Measurements from ENCODE around the gene EFNA1.

The EFNA1 gene

GRCh38 chr1:155139895-155140629 is 12.4 kb downstream of the EFNA1 start, which contains the start of gene DPM3 (continued):
- TF ChIP-seq, protein P1, sequence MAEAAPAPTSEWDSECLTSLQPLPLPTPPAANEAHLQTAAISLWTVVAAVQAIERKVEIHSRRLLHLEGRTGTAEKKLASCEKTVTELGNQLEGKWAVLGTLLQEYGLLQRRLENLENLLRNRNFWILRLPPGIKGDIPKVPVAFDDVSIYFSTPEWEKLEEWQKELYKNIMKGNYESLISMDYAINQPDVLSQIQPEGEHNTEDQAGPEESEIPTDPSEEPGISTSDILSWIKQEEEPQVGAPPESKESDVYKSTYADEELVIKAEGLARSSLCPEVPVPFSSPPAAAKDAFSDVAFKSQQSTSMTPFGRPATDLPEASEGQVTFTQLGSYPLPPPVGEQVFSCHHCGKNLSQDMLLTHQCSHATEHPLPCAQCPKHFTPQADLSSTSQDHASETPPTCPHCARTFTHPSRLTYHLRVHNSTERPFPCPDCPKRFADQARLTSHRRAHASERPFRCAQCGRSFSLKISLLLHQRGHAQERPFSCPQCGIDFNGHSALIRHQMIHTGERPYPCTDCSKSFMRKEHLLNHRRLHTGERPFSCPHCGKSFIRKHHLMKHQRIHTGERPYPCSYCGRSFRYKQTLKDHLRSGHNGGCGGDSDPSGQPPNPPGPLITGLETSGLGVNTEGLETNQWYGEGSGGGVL (tag by site-specific recombination; IDR thresholded peaks at IDR 0.05): peak; percentile 86
- TF ChIP-seq ZNF580 (tag by site-specific recombination; IDR thresholded peaks at IDR 0.05) (peak; percentile 98), ZNF670 (tag by site-specific recombination; IDR thresholded peaks at IDR 0.05; ENCODE audit: low read depth) (no peak), ZNF391 (tag by site-specific recombination; IDR thresholded peaks at IDR 0.05; ENCODE audit: borderline replicate concordance, low read depth) (peak; percentile 70; the same call in 1 of the 2 replicates), ZBTB8A (tag by site-specific recombination; IDR thresholded peaks at IDR 0.05) (0 out of 2 replicates have a peak, but pooled peaks have one; percentile 93), SP3 (tag by site-specific recombination; IDR thresholded peaks at IDR 0.05) (peak; percentile 76), HOXA7 (CRISPR knock-in tag; IDR thresholded peaks at IDR 0.05; ENCODE audit: borderline replicate concordance) (no peak), ZNF24 (tag by site-specific recombination; IDR thresholded peaks at IDR 0.05) (peak; percentile 84; the same call in 1 of the 2 replicates), BCL11A (tag by site-specific recombination; IDR thresholded peaks at IDR 0.05; ENCODE audit: low read depth) (no peak), ZSCAN30 (tag by site-specific recombination; IDR thresholded peaks at IDR 0.05) (peak; percentile 53; the same call in 1 of the 2 replicates), ZNF138 (tag by site-specific recombination; IDR thresholded peaks at IDR 0.05; ENCODE audit: borderline replicate concordance) (no peak), BCL11B (tag by site-specific recombination; IDR thresholded peaks at IDR 0.05; ENCODE audit: low read depth) (0 out of 2 replicates have a peak, but pooled peaks have one; percentile 49), ZSCAN5A (tag by site-specific recombination; IDR thresholded peaks at IDR 0.05) (no peak), WT1 (tag by site-specific recombination; IDR thresholded peaks at IDR 0.05) (peak; percentile 60), ZNF561 (tag by site-specific recombination; IDR thresholded peaks at IDR 0.05; ENCODE audit: borderline replicate concordance) (no peak; the same call in 1 of the 2 replicates), ZNF548 (tag by site-specific recombination; IDR thresholded peaks at IDR 0.05) (no peak), ZBTB17 (tag by site-specific recombination; IDR thresholded peaks at IDR 0.05) (peak; percentile 96), ZNF837 (tag by site-specific recombination; IDR thresholded peaks at IDR 0.05) (no peak), ZNF449 (tag by site-specific recombination; IDR thresholded peaks at IDR 0.05) (no peak), GLIS1 (tag by site-specific recombination; IDR thresholded peaks at IDR 0.05) (peak; percentile 74)
- TF ChIP-seq, protein P2, sequence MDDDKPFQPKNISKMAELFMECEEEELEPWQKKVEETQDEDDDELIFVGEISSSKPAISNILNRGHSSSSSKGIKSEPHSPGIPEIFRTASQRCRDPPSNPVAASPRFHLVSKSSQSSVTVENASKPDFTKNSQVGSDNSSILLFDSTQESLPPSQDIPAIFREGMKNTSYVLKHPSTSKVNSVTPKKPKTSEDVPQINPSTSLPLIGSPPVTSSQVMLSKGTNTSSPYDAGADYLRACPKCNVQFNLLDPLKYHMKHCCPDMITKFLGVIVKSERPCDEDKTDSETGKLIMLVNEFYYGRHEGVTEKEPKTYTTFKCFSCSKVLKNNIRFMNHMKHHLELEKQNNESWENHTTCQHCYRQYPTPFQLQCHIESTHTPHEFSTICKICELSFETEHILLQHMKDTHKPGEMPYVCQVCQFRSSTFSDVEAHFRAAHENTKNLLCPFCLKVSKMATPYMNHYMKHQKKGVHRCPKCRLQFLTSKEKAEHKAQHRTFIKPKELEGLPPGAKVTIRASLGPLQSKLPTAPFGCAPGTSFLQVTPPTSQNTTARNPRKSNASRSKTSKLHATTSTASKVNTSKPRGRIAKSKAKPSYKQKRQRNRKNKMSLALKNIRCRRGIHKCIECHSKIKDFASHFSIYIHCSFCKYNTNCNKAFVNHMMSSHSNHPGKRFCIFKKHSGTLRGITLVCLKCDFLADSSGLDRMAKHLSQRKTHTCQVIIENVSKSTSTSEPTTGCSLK (tag by site-specific recombination; IDR thresholded peaks at IDR 0.05): no peak
- TF ChIP-seq, protein P3, sequence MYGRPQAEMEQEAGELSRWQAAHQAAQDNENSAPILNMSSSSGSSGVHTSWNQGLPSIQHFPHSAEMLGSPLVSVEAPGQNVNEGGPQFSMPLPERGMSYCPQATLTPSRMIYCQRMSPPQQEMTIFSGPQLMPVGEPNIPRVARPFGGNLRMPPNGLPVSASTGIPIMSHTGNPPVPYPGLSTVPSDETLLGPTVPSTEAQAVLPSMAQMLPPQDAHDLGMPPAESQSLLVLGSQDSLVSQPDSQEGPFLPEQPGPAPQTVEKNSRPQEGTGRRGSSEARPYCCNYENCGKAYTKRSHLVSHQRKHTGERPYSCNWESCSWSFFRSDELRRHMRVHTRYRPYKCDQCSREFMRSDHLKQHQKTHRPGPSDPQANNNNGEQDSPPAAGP (tag by site-specific recombination; IDR thresholded peaks at IDR 0.05): 0 out of 2 replicates have a peak, but pooled peaks have one; percentile 82
- TF ChIP-seq, protein P4, sequence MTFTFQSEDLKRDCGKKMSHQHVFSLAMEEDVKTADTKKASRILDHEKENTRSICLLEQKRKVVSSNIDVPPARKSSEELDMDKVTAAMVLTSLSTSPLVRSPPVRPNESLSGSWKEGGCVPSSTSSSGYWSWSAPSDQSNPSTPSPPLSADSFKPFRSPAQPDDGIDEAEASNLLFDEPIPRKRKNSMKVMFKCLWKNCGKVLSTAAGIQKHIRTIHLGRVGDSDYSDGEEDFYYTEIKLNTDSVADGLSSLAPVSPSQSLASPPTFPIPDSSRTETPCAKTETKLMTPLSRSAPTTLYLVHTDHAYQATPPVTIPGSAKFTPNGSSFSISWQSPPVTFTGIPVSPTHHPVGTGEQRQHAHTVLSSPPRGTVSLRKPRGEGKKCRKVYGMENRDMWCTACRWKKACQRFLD (tag by site-specific recombination; IDR thresholded peaks at IDR 0.05): no peak
- TF ChIP-seq, protein P5, sequence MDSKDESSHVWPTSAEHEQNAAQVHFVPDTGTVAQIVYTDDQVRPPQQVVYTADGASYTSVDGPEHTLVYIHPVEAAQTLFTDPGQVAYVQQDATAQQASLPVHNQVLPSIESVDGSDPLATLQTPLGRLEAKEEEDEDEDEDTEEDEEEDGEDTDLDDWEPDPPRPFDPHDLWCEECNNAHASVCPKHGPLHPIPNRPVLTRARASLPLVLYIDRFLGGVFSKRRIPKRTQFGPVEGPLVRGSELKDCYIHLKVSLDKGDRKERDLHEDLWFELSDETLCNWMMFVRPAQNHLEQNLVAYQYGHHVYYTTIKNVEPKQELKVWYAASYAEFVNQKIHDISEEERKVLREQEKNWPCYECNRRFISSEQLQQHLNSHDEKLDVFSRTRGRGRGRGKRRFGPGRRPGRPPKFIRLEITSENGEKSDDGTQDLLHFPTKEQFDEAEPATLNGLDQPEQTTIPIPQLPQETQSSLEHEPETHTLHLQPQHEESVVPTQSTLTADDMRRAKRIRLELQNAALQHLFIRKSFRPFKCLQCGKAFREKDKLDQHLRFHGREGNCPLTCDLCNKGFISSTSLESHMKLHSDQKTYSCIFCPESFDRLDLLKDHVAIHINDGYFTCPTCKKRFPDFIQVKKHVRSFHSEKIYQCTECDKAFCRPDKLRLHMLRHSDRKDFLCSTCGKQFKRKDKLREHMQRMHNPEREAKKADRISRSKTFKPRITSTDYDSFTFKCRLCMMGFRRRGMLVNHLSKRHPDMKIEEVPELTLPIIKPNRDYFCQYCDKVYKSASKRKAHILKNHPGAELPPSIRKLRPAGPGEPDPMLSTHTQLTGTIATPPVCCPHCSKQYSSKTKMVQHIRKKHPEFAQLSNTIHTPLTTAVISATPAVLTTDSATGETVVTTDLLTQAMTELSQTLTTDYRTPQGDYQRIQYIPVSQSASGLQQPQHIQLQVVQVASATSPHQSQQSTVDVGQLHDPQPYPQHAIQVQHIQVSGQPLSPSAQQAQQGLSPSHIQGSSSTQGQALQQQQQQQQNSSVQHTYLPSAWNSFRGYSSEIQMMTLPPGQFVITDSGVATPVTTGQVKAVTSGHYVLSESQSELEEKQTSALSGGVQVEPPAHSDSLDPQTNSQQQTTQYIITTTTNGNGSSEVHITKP (tag by site-specific recombination; IDR thresholded peaks at IDR 0.05): peak; percentile 97

Data from HEK293 (cell line).